Activated CD8-positive, alpha-beta memory T cell treated with anti-CD3 and anti-CD28 coated beads for 36 hours (primary cell): ENCODE data around the gene HK1. TPM values are rescaled to one million over a fixed set of nuclear protein-coding genes. Genes with fewer than 3 reads are reported as not detected.
"Not testable (repeated sequence)": the region's sequence is repeated elsewhere in the genome, so short reads cannot be mapped to it uniquely, and the experiment has no call there.

Experiments used
- CTCF ChIA-PET: fragments of 350-600 bp; sonication (Branson Sonifier 250); formaldehyde crosslinking; loops from one replicate; lab custom pipeline; 2021; ENCODE audit warnings: antibody characterized with exemption; lab: Charles Lee
- POLR2A ChIA-PET: fragments of 350-600 bp; sonication (Branson Sonifier 250); formaldehyde crosslinking; loops from one replicate; lab custom pipeline; 2021; ENCODE audit warnings: antibody characterized with exemption; lab: Charles Lee
- total RNA-seq, 2 experiments: library from RNA; stranded (reverse); gene quantifications; one replicate each; pipeline ENCODE4 v1.2.3, GENCODE V29; 2021

The HK1 gene
- total RNA-seq, 2 experiments from 2014 or later = 238 TPM

GRCh38 chr10:69290993-69291392, 12.7 kb downstream of the HK1 start:
- ChIA-PET POLR2A (no interaction called here), CTCF (no interaction called here)

- ChIA-PET CTCF (no interaction called here), POLR2A (no interaction called here)
Observed at GRCh38 chr10:69292459-69292858, 14.2 kb downstream of the HK1 start.

- ChIA-PET POLR2A (no interaction called here), CTCF (interaction anchor here (0.7 kb wide), 1 partner anchor 28 kb away, joined by 3 read pairs; no protein-coding TSS in a partner anchor)
Observed at GRCh38 chr10:69295027-69295636, 16.8 kb downstream of the HK1 start.

- CTCF ChIA-PET = no interaction called here
Observed at GRCh38 chr10:69303632-69304051, 25.3 kb downstream of the HK1 start.

GRCh38 chr10:69306421-69306820, 28.1 kb downstream of the HK1 start:
- POLR2A ChIA-PET = interaction anchor here (0.6 kb wide), 1 partner anchor 1529 kb away, joined by 6 read pairs; no protein-coding TSS in a partner anchor
- CTCF ChIA-PET = no interaction called here

More at GRCh38 chr10:69303632-69304051, 25.3 kb downstream of the HK1 start:
- POLR2A ChIA-PET = no interaction called here

GRCh38 chr10:69307434-69307833, 29.1 kb downstream of the HK1 start:
- CTCF ChIA-PET = no interaction called here
- POLR2A ChIA-PET = no interaction called here

- POLR2A ChIA-PET, CTCF ChIA-PET: not testable (repeated sequence)
Observed at GRCh38 chr10:69308304-69308703, 30.0 kb downstream of the HK1 start.

GRCh38 chr10:69311309-69311708, 33.0 kb downstream of the HK1 start:
- CTCF ChIA-PET = interaction anchor here (0.5 kb wide), 1 partner anchor 12 kb away, joined by 4 read pairs; no protein-coding TSS in a partner anchor
- POLR2A ChIA-PET = interaction anchor here (1.0 kb wide), 1 partner anchor 8 kb away, joined by 3 read pairs; no protein-coding TSS in a partner anchor

- CTCF ChIA-PET = no interaction called here
- POLR2A ChIA-PET = no interaction called here
Observed at GRCh38 chr10:69312528-69312927, 34.2 kb downstream of the HK1 start.

- ChIA-PET CTCF (no interaction called here), POLR2A (no interaction called here)
Observed at GRCh38 chr10:69315100-69315542, 36.8 kb downstream of the HK1 start.

- CTCF ChIA-PET = no interaction called here
Observed at GRCh38 chr10:69315610-69316312, 37.5 kb downstream of the HK1 start.

GRCh38 chr10:69316313-69317059, 38.2 kb downstream of the HK1 start:
- POLR2A ChIA-PET = interaction anchor here (1.3 kb wide), 1 partner anchor 53 kb away, joined by 3 read pairs; no protein-coding TSS in a partner anchor
- CTCF ChIA-PET = interaction anchor here (1.0 to 1.6 kb wide), 3 partner anchors 24 to 80 kb away, joined by 3 to 4 read pairs (median 4); no protein-coding TSS in a partner anchor

More at GRCh38 chr10:69315610-69316312, 37.5 kb downstream of the HK1 start:
- POLR2A ChIA-PET = no interaction called here

GRCh38 chr10:69317175-69317604, 38.9 kb downstream of the HK1 start:
- ChIA-PET CTCF (interaction anchor here (0.9 to 1.6 kb wide), 4 partner anchors 11 to 81 kb away, joined by 3 to 5 read pairs (median 4); no protein-coding TSS in a partner anchor), POLR2A (interaction anchor here (1.3 kb wide), 1 partner anchor 54 kb away, joined by 3 read pairs; no protein-coding TSS in a partner anchor)

- ChIA-PET CTCF (interaction anchor here (0.9 to 1.6 kb wide), 5 partner anchors 10 to 81 kb away, joined by 3 to 5 read pairs (median 4); no protein-coding TSS in a partner anchor), POLR2A (interaction anchor here (0.6 to 1.3 kb wide), 4 partner anchors 20 to 54 kb away, joined by 3 to 5 read pairs (median 3); no protein-coding TSS in a partner anchor)
Observed at GRCh38 chr10:69317626-69318105, 39.4 kb downstream of the HK1 start.

GRCh38 chr10:69318106-69318866, 40.0 kb downstream of the HK1 start:
- CTCF ChIA-PET = interaction anchor here (0.9 to 1.6 kb wide), 4 partner anchors 10 to 80 kb away, joined by 3 to 5 read pairs (median 4); no protein-coding TSS in a partner anchor
- POLR2A ChIA-PET = interaction anchor here (0.6 to 1.3 kb wide), 3 partner anchors 20 to 35 kb away, joined by 3 to 5 read pairs (median 3); no protein-coding TSS in a partner anchor

GRCh38 chr10:69318867-69319727, 40.8 kb downstream of the HK1 start:
- ChIA-PET CTCF (interaction anchor here (0.7 to 1.4 kb wide), 5 partner anchors 71 to 89 kb away, joined by 3 to 4 read pairs (median 3); no protein-coding TSS in a partner anchor), POLR2A (interaction anchor here (0.6 to 2.0 kb wide), 8 partner anchors 8 to 90 kb away, joined by 3 to 15 read pairs (median 4); no protein-coding TSS in a partner anchor)

GRCh38 chr10:69319841-69320316, 41.6 kb downstream of the HK1 start:
- ChIA-PET POLR2A (interaction anchor here (0.5 to 2.0 kb wide), 6 partner anchors 8 to 93 kb away, joined by 3 to 5 read pairs (median 4); no protein-coding TSS in a partner anchor), CTCF (interaction anchor here (0.8 to 1.4 kb wide), 4 partner anchors 74 to 89 kb away, joined by 3 to 4 read pairs (median 3); no protein-coding TSS in a partner anchor)
